Pancreas (tissue), 10 donors: Measurements from ENCODE around the gene ANKRD26. TPM values are rescaled to one million over a fixed set of nuclear protein-coding genes. Genes with fewer than 3 reads are reported as not detected.
A peak's percentile ranks its signal among the peaks of the same experiment; 100 is the strongest.

Experiments
- ATAC-seq, 4 donors: fragments of 200-7000 bp; cut with Tn5 transposase; one replicate each; pipeline versions ENCODE4 v1.8.0 to v1.9.1; 2020; ENCODE audit warnings: mild to moderate bottlenecking in 4 of 4, moderate library complexity in 4 of 4
- DNase-seq, 6 donors: peaks; one replicate each; pipeline ENCODE4 v3.0.0-alpha.2; 2020
- FAIRE-seq: peaks from 2 replicates; lab custom pipeline; 2012; peaks lifted over from hg19 to GRCh38; lab: Jason Lieb, UNC
- H3K27ac ChIP-seq, 4 donors: fragments of 200-600 bp; sonication (generic); 1 replicate in 3 of 4; 2 replicates in 1 of 4; pipeline versions ENCODE4 v1.5.0 to v1.8.0; 2020
- H3K27me3 ChIP-seq, 4 donors: fragments of 200-600 bp; one replicate each; pipeline ENCODE4 v1.8.0; 2021
- H3K36me3 ChIP-seq, 3 donors: fragments of 200-600 bp; sonication (generic) in 1 of 3; one replicate each; pipeline versions ENCODE4 v1.5.0 to v1.8.0; 2020 to 2021
- H3K4me1 ChIP-seq, 3 donors: fragments of 200-600 bp; one replicate each; pipeline ENCODE4 v1.8.0; 2021
- H3K4me3 ChIP-seq, 4 donors: fragments of 200-600 bp; sonication (generic) in 2 of 4; one replicate each; pipeline versions ENCODE4 v1.5.0 to v1.8.0; 2020 to 2021
- H3K9me3 ChIP-seq, 4 donors: fragments of 200-600 bp; one replicate each; pipeline ENCODE4 v1.8.0; 2021
- WGBS, 2 donors: extraction: QIAGEN DNeasy Blood & Tissue Kit; methylation state at CpG; one replicate each; pipeline ENCODE4 v1.1.7; 2013; 5-methylcytosine and 5-hydroxymethylcytosine counted together
- intact Hi-C, 3 donors: fragments of 100-400 bp; cut with DNase I; formaldehyde crosslinking; loops; one replicate each; pipeline versions ENCODE4 v1.11.1 to v1.14.2; 2022
- polyA plus RNA-seq, 2 donors: library from polyadenylated mRNA; stranded (reverse); fragments of 200-250 nt; gene quantifications; one replicate each; pipeline ENCODE4 v1.2.3, GENCODE V29; 2013
- total RNA-seq, 6 donors: library from RNA; stranded (reverse); fragmentation: NEBNext Ultra II Directional in 4 of 6; extraction: Animal tissue kit (Norgen Biotek cat#: 25700) in 4 of 6; gene quantifications; one replicate each; pipeline versions ENCODE4 v1.2.1 to v1.2.4, GENCODE V29; 2021 to 2023
- TF ChIP-seq, protein P1 (sequence below), 4 donors: fragments of 200-600 bp; sonication (generic) in 3 of 4; IDR thresholded peaks; one replicate each; pipeline versions ENCODE4 v1.5.0 to v1.8.0; 2021; ENCODE audit warnings: antibody characterized with exemption in 4 of 4
- donor health status: healthy with polysubstance abuse.
- donor health status: DM: no; HTN: no; CAD: no; lungs with moderate emphysema.
- donor health status: DM: no; HTN: no; CAD: no.
- donor health status: control.
- donor health status: control.
- donor health status: Bipolar disorder and iron deficiency.
- donor health status: DM: yes; HTN: yes; CAD: no.
- donor health status: DM: no; HTN: no; CAD: no.
- donor health status: DM: no; HTN: no; CAD: no.
- donor health status: DM: yes; HTN: yes; CAD: no.

ANKRD26 gene
- total RNA-seq, result 1 to 10 TPM; 1.7 to 5.4 (median 3.9) TPM
- 1 to 10 TPM; 2.0 to 2.3 TPM for polyA plus RNA-seq

DNA sequence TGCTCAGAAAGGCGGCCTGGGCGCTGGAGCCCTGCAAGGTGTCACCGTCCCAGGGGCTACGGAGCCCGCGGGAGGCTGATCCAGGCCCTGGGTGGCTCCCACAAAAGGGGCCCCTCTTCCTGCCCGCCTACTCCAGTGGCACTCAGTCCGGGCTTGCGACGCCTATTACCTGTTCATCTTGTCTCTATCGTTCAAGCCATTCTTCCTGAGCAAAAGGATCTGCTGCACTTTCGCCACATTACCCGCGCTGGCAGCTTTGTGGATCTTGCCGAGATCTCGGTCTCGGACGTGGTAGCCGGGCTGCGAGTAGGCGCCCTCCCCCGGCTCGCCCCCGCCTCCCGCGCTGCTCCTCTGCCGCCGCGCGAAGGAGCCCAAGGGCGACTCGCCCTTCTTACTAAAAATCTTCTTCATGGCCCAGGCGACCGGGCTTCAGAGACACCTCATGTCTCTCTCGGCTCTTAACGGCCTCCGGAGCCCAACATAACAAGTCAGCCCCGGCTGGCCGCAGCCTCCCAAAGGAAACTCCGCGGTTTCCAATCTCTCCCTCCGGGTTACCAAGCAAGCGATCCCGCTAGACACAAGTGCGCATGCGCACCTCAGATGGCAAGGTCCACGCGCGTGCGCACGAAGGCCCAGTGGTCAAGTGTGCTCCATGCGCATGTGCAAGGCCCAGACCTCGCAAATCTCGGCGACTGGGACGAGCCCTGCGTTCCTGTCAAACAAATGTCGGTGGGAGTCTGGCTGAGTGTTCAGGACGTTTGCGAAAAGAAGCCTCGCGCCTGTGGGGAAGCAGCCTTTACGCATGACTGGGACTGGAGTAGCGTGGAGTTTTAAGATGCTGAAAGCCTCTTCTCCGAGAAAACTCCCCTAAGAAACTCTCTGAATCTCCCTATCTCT, at the start of gene ANKRD26:
TSS of gene ANKRD26 (minus strand) at position 579 of the 897 bp plus-strand sequence. CDS start at position 411, 168 bp downstream.
- no peaks in the 10 kb centered on the region for H3K36me3 ChIP-seq
- peak within 1 kb of the TSS; percentile 69 to 85 (median 80) for H3K27ac ChIP-seq
- H3K4me1 ChIP-seq, result peaks cover 0 to 4% (median 3%) of the 10 kb centered on the region in 3 donors
- DNase-seq (peak; percentile 96 to 100 (median 98)), ATAC-seq (peak; percentile 90 to 99 (median 95)), FAIRE-seq (no peak)
- H3K27me3 ChIP-seq, result no peaks in the 10 kb centered on the region
- TF ChIP-seq, protein P1, sequence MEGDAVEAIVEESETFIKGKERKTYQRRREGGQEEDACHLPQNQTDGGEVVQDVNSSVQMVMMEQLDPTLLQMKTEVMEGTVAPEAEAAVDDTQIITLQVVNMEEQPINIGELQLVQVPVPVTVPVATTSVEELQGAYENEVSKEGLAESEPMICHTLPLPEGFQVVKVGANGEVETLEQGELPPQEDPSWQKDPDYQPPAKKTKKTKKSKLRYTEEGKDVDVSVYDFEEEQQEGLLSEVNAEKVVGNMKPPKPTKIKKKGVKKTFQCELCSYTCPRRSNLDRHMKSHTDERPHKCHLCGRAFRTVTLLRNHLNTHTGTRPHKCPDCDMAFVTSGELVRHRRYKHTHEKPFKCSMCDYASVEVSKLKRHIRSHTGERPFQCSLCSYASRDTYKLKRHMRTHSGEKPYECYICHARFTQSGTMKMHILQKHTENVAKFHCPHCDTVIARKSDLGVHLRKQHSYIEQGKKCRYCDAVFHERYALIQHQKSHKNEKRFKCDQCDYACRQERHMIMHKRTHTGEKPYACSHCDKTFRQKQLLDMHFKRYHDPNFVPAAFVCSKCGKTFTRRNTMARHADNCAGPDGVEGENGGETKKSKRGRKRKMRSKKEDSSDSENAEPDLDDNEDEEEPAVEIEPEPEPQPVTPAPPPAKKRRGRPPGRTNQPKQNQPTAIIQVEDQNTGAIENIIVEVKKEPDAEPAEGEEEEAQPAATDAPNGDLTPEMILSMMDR (IDR thresholded peaks at IDR 0.05), result no peak
- H3K4me3 ChIP-seq, result peak within 1 kb of the TSS; percentile 46 to 66 (median 62)
- no peaks in the 10 kb centered on the region for H3K9me3 ChIP-seq
- intact Hi-C loops, result no loop called here
- 0% methylated on average over 60 to 65 of the region's 65 CpGs for WGBS, 2 donors

DNA sequence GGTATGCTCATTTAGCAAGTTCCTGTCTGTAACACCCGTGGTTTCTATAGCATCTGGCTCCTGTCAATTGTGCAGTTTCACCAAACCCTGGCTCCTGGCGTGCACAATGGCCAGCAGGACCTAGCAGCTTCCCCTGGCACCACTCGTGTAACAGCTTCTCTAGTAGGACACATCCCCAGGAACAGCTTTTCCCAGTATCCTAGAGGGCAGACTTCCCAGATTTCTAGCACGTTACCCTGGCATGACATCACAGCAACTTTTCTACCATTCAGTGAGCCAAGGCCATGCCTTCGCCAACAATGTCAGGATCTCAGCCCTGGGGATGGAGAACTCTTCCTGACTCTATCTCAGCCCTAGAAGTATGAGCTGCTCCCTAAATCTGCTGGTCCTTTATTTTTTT, 47.4 kb upstream of the ANKRD26 start:
- intact Hi-C loops, result no loop called here
- DNase-seq (no peak), FAIRE-seq (no peak), ATAC-seq (no peak)
- TF ChIP-seq, protein P1 (IDR thresholded peaks at IDR 0.05), result no peak
- Histone ChIP-seq H3K9me3 (no peaks in the 10 kb centered on the region), H3K4me3 (no peak overlapping the region), H3K27me3 (no peaks in the 10 kb centered on the region), H3K4me1 (peaks cover 0 to 10% (median 7%) of the 10 kb centered on the region in 3 donors), H3K36me3 (peaks cover 0 to 34% (median 9%) of the 10 kb centered on the region in 3 donors), H3K27ac (no peak overlapping the region)
- WGBS, 2 donors, result 90 to 96% methylated on average over 5 of the region's 5 CpGs

DNA sequence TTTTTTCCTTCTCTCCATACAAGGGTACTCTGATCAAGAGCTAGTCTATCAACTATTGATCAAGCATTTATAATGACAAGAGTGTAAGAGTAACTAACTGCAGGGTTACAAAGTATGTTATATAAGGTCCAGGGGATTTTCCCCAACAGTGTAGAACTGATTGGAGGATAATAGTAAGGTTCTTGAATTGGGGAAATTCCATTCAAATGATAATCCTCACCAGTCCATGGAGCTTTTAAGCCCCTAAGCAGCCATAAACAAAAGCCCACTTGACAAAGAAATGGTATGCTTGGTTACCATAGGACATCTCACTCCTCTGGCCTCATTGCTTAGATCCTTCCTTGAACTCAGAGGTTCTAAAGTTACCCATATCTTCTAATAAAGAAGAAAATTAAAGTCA, 45.6 kb upstream of the ANKRD26 start:
- Histone ChIP-seq H3K27me3 (no peaks in the 10 kb centered on the region), H3K4me1 (no peaks in the 10 kb centered on the region), H3K9me3 (no peaks in the 10 kb centered on the region), H3K4me3 (no peak overlapping the region), H3K36me3 (peaks cover 0 to 34% (median 9%) of the 10 kb centered on the region in 3 donors), H3K27ac (no peak overlapping the region)
- DNase-seq (no peak), FAIRE-seq (no peak), ATAC-seq (no peak)
- TF ChIP-seq, protein P1 (IDR thresholded peaks at IDR 0.05), result no peak
- intact Hi-C loops, result no loop called here

DNA sequence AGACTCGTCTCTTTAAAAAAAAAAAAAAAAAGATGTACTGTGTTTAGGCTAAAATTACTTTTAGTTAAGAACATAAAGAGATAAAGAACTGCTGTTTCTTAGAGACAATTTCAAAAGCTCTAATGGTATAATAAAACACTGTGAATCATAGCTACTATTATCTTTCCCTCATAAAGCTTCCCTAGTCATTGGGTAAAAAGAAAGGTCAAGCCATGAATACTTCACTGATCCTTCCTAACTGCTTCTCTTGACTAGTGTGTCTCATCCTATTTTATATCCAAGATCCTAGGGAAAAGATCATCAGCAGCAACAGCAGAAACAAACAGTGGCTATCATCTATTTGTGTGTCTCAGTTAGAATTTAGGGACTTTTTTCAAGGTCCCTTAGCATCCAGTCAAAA, 43.4 kb upstream of the ANKRD26 start:
- intact Hi-C loops, result loop anchor here in 1 of 3 donors (2.0 kb wide), 1 partner anchor 17 kb away; no protein-coding TSS in a partner anchor
- H3K9me3 ChIP-seq, result no peaks in the 10 kb centered on the region
- no peak for DNase-seq
- no peaks in the 10 kb centered on the region for H3K27me3 ChIP-seq
- no peak for FAIRE-seq
- H3K36me3 ChIP-seq, result peaks cover 0 to 34% (median 9%) of the 10 kb centered on the region in 3 donors
- H3K4me3 ChIP-seq, result no peak overlapping the region
- no peak overlapping the region for H3K27ac ChIP-seq
- TF ChIP-seq, protein P1 (IDR thresholded peaks at IDR 0.05), result no peak
- 95 to 100% methylated on average over 1 of the region's 1 CpG for WGBS, 2 donors
- H3K4me1 ChIP-seq, result no peaks in the 10 kb centered on the region
- ATAC-seq, result no peak
